COLO829 (cell line): ENCODE data around the gene RUSC2.
A peak's percentile ranks its signal among the peaks of the same experiment; 100 is the strongest.
"Not testable (repeated sequence)": the region's sequence is repeated elsewhere in the genome, so short reads cannot be mapped to it uniquely, and the experiment has no call there.

ENCODE experiments used
- DNase-seq: peaks from one replicate; pipeline ENCODE4 v3.0.0; 2012; ENCODE audit warnings: low spot score

Gene RUSC2

GRCh38 chr9:35490910-35491465 lies 1.1 kb downstream of the RUSC2 start:
- no peak for DNase-seq

- not testable (repeated sequence) for DNase-seq
Measured at GRCh38 chr9:35493119-35493518, 3.2 kb downstream of the RUSC2 start.

DNA sequence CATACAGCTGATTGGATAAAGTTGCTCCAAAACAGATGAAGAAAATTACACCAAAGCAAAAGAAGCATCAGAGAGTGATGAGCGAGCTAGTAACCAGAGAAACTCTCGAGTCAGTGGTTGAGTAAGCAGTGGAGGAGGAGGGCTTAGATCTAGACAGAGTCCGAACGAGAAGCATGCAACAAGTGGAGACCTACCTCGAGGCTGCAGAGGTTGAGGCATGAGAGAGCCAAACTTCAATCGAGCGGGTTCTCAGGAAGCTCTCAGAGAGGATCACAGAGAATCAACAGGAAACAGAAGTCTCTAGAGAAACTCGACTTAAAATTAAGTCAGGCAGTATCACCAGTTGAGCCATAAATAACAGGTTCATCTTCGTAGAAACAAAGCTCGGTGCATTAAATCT lies 6.1 kb downstream of the RUSC2 start:
- DNase-seq: no peak

GRCh38 chr9:35498245-35498644 lies 8.3 kb downstream of the RUSC2 start:
- DNase-seq: not testable (repeated sequence)

DNA sequence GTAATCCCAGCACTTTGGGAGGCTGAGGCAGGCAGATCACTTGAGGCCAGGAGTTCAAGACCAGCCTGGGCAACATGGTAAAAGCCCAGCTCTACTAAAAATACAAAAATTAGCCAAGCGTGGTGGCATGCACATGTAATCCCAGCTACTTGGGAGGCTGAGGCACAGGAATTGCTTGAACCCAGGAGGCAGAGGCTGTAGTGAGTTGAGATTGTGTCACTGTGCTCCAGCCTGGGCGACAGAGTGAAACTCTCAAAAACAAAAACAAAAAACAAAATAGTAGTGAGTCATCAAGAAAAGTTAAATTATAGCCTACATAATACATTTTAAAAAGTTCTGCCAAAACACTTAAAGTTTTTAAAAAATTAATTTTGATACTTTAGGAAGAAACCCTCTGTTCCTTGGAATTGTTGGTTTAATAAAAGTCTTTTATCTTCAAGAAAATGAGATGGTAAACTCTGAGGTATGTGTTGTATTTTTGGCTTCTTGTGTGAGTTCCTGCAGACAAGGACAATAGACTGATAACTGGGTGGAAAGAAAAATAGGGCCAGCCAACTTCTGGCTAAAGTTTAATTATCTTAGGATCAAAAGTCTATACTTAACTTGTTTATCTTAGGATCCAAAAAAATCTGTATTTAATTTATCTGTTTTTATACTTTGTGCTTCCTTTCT lies 9.3 kb downstream of the RUSC2 start:
- no peak for DNase-seq

DNA sequence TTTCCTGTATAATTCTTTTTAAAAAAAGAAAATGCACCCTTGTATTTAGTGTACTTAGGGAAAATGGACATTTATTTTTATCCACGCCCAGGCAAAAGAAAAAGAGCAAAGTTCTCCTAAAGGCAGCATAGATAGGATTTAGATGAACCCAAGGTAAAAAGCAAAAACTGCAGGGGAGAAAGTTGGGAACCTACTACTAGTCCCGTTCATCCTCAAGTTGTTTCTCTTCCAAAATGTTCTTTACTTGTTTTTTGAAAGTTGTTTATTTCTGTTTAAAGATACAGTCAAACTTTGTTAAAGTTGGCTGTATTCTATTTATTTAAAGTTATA lies 9.8 kb downstream of the RUSC2 start:
- no peak for DNase-seq

GRCh38 chr9:35500130-35500748 lies 10.3 kb downstream of the RUSC2 start:
- no peak for DNase-seq

GRCh38 chr9:35501946-35502345 lies 12.0 kb downstream of the RUSC2 start:
- DNase-seq: no peak

DNA sequence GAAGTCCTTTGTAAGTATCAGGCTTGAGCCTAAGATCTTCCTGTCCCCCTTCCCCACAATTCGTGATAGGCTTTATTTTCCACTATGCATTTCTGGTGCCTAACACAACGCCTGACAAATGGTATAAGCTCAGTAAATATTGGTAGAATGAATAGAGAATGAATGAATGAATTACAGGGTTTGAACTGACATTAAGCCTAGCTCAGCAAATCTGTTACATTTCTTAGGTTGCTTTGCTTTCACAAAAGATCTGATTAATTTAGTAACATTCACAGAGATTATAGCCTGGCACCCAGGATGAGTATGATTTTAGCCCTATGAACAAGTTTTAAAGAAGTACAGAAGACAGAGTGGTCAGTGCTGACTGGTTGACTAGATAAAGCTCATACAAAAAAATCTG lies 16.4 kb downstream of the RUSC2 start:
- no peak for DNase-seq

DNA sequence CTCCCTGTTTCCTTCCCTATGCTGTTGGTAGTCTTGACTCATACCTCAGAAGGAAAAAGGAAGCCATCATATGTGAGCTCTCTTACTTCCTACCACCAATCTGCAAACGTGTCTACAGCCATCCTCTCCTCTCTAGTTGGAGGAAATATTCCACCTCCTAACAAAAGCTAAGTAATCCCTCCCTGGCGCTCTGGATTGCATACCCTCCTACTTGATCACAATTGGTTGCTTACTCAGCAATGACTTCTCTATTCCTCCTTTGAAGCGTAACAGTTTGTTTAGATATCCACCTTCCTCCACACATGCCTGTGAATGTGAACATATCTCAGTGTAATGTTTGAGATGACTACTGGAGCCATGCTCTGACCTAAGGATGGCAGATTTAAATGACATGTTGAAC lies 18.2 kb downstream of the RUSC2 start:
- no peak for DNase-seq

DNA sequence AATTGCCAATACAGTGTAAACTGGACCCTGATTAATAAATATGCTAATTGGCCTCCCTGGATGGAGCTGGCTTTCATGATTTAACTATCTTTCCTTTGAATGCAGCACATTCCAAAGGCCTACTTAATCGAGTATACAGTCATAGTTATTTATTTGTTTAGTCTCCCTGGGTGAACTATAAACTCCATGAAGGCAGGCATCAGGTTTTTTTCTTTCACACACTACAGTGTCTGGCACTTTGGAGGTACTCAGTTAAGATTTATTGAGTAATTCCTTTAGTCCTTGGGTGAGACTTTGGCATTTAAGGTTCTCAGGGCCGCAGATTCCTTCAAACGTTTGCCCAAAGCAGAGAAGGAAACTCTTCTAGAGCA lies 20.5 kb downstream of the RUSC2 start:
- no peak for DNase-seq

DNA sequence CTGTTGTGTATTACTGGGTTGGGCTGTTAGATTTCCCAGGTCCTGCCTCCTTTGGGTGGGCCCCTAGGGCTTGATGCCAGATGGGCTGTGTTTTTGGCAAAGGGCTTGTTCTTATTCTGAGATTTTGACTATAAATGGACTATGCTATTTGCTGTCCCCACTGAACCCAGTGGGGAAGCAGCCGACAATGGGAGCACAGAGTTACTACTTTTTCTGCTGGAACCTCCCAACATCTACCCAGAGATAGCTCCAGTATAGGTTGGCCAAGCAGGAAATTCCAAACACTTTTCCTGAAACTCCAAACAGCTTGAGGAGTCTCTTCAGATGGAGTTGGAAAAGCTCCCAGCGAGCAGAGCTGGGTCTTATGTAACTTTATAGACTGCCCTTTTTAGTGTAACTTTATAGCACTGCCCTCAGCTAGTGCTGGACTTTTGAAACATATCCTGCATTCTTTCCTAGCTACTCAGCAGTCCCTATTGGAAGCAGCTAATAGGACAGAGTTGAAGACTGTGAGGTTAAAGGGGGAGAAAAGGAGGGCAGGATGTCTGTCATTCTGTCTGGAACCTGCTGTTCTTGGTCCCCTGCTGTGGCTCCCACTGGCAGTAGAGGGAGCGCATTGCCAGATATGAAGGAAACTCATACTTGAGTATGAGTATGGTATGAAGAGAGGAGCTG lies 21.0 kb downstream of the RUSC2 start:
- no peak for DNase-seq

DNA sequence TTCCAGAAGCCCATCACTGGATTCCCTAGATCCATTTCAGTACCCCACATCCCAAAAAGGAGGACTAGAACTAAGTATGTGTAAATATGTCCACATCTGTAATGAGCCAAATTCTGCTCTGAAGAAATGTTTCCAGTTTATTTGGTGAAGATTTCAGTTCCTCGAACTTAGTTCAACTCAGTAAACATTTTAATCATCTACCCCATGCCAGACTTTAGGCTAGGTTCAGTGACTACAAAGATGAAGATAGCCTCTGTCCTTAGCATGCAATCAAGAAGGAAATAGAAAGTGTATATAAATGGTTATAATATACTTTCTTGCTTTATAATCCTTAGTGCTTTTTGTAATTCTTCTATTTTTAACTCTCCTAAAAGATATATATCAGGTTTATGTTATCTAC lies 21.5 kb downstream of the RUSC2 start:
- no peak for DNase-seq

GRCh38 chr9:35515766-35516165 lies 25.9 kb downstream of the RUSC2 start:
- DNase-seq: no peak

- DNase-seq: no peak
Measured at GRCh38 chr9:35516479-35516878, 26.6 kb downstream of the RUSC2 start.

GRCh38 chr9:35517131-35517530 lies 27.2 kb downstream of the RUSC2 start:
- DNase-seq: peak; percentile 97

DNA sequence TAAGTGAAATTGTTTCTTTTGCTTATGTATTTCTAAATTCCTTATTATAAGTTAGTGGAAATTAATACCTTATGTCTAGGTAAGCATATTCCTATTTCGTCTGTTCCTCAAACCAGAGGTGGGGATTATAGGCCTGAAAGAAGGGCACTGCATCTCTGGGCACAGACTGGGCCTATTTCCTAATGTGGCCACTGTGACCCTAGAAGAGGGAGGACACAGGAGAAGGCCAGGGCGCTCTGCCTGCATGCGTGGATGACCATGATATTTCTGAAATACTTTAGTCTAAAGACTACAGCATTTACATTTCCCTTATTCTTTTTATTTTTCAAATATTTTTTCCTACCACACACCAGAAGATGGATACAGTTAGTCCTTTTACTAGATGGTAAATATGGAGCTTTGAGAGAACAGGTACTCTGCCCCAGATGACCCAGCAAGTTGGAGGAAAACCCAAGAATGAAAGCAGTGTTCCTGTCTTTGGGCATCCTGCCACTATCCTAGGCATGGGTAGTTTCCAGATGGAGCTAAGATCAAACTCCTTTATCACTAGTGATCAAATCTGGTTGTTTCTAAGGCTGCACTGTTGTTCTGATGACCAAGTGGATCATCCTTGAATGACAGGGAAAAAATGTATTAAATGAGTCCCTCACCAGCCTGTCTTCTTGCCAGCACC lies 27.8 kb downstream of the RUSC2 start:
- peak; percentile 54 for DNase-seq

GRCh38 chr9:35518225-35518821 lies 28.4 kb downstream of the RUSC2 start:
- DNase-seq: peak; percentile 57

DNA sequence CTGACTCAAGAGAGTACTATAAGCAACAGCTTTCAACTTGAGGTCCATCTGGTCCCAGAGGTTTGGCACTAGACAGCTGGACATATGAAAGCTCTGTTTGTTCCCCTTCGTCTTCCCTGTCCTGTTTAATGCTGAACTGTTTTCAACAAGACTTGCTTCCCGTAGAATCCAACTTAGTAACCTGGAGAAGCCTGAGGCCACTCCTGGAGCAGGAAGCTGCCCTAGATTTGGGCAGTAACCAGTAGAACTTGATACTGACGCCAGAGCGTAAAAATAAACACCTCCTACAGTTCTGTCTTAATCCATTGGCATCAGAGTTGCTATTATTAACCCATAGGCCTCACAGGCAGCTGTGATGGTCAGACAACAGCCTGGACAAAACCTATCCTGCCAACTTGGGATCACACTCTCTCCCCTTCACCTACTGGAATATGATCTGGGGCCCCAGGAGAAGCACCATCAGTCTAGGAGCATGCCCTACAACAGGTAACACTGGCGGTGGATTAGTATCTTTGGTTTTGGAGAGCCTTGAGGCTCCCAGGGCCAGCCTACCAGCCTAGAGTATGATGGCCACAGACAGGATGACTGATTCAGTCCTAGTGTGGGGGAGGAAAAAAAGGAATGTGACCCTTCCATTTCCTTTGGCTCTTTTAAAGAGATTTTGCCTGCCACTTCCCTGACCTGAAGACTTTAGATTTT lies 29.2 kb downstream of the RUSC2 start:
- DNase-seq: no peak

DNA sequence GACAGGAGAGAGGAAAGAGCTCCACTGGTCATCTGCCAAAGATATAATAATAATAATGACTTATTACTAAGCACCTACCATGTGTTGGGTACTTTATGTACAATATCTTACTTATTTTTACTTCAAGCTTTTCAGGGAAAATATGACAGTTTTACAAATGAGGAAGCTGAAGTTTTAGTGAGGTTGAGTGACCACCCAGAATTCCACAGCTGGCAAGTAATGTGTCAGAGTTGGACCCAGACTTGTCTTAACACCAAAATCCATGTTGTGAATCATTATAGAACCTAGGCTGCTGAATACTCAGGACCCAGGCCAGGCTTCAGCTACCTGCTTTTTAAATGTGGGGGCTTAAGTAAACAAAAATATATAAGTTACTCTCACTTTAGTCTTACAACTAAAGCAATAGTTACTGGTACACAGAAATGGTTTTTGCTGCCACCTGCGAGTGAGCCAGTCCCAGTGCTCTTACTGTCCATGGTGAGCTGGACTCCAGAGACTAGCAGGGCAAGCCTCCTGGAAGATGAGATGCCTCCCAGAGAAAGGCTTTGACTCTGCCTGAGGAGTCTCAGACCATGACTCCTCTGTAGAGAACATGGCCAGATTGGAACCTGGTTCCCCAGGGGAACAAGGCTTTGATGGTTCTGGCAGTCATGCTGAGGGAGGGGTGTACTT lies 29.9 kb downstream of the RUSC2 start:
- DNase-seq: no peak

GRCh38 chr9:35520364-35520710 lies 30.4 kb downstream of the RUSC2 start:
- DNase-seq: no peak
